Esophagus squamous epithelium (tissue), 5 donors: Measurements from ENCODE around the gene HSPA14. TPM values are rescaled to one million over a fixed set of nuclear protein-coding genes. Genes with fewer than 3 reads are reported as not detected.

Experiments used
- DNase-seq: peaks from one replicate; lab custom pipeline; 2025; lab: John Stamatoyannopoulos, UW
- H3K27ac ChIP-seq, 4 donors: fragments of 200-600 bp; sonication (generic); one replicate each; pipeline ENCODE4 v1.5.1; 2016 to 2019; ENCODE audit warnings: mild to moderate bottlenecking in 1 of 4
- H3K27me3 ChIP-seq, 4 donors: fragments of 200-600 bp; sonication (generic); 1 replicate in 3 of 4; 2 replicates in 1 of 4; pipeline versions ENCODE4 v1.5.1 to v1.6.0; 2017 to 2021; ENCODE audit warnings: antibody characterized with exemption in 1 of 4
- H3K36me3 ChIP-seq, 3 donors: fragments of 200-600 bp; sonication (generic); one replicate each; pipeline ENCODE4 v1.5.1; 2016 to 2019
- H3K4me1 ChIP-seq, 3 donors: fragments of 200-600 bp; sonication (generic); one replicate each; pipeline ENCODE4 v1.5.1; 2017 to 2019
- H3K4me3 ChIP-seq, 4 donors: fragments of 200-600 bp; sonication (generic); 1 replicate in 3 of 4; 2 replicates in 1 of 4; pipeline ENCODE4 v1.5.1; 2016 to 2019; ENCODE audit warnings: mild to moderate bottlenecking in 2 of 4, moderate library complexity in 1 of 4
- H3K9me3 ChIP-seq, 3 donors: fragments of 200-600 bp; sonication (generic); one replicate each; pipeline ENCODE4 v1.5.1; 2016 to 2019
- POLR2A ChIP-seq, 4 donors: fragments of 450-650 bp; IDR thresholded peaks; one replicate each; pipeline ENCODE4 v1.6.1; 2017; ENCODE audit warnings: antibody characterized with exemption in 4 of 4, mild to moderate bottlenecking in 4 of 4, moderate library complexity in 3 of 4
- WGBS, 2 donors: methylation state at CpG; one replicate each; pipeline ENCODE4 v1.1.5; 2018; 5-methylcytosine and 5-hydroxymethylcytosine counted together
- intact Hi-C: fragments of 100-400 bp; cut with DNase I; formaldehyde crosslinking; loops from one replicate; pipeline ENCODE4 v1.15.0; 2022
- total RNA-seq, 4 donors: library from RNA; depleted of rRNA; stranded (reverse); fragments of >200 nt; gene quantifications; one replicate each; pipeline ENCODE4 v1.1.0, GENCODE V29; 2016
- TF ChIP-seq, protein P1 (sequence below), 6 experiments: fragments of 450-650 bp in 4 of 6; fragments of 200-600 bp in 2 of 6; sonication (generic) in 2 of 6; IDR thresholded peaks; one replicate each; pipeline ENCODE4 v1.5.1; 2016 to 2019; ENCODE audit warnings: antibody characterized with exemption in 6 of 6, mild to moderate bottlenecking in 4 of 6, moderate library complexity in 4 of 6
- donor health status: DM: yes; HTN: yes; CAD: no.

The HSPA14 gene
- total RNA-seq, 4 donors from 2014 or later: 12.5 to 21.4 (median 13.1) TPM

DNA sequence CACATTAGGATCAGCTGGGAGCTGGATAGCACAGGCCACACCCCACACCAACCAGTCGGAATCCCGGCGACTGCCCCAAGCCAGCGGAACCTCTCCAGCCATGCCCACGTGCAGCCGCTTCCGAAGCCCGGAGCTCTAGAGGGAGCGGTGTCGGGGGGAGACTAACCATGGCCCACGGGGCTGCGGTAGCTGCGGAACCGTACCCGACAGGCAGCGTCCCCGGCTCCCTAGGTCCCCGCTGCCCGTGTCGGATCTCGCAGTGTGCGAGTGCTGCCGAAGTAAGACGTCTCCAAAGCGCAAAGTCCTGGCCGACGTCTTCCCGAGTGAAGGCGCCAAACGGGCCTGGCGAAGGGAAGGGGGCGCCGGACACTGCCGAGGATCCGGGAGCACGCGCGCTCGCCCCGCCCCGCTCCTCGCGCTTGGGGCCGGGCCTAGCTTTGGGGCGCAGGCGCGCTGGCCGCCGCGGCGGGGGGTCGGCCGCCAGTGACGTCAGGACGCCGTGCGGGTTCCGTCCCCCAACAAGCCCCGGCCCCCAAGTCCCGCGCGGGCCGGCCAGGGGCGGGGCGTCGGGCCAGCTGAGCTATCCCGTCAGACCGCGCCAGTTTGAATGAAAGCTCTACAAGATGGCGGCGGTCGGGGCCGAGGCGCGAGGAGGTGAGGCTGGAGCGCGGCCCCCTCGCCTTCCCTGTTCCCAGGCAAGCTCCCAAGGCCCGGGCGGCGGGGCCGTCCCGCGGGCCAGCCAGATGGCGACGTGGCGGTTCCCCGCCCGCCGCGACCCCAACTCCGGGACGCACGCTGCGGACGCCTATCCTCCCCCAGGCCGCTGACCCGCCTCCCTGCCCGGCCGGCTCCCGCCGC lies 40.4 kb downstream of the HSPA14 start, which contains the start of gene SUV39H2:
Gene SUV39H2 (plus strand): TSS at position 601 of the 858 bp plus-strand sequence. CDS start 23 bp downstream, at position 624.
- intact Hi-C loops: loop anchor here (10.0 kb wide), 1 partner anchor 76 kb away; the partner anchor contains the start of genes DCLRE1C and MEIG1
- no CpG with 5 or more reads among the region's 102 CpGs for WGBS, 2 donors
- TF ChIP-seq, protein P1, sequence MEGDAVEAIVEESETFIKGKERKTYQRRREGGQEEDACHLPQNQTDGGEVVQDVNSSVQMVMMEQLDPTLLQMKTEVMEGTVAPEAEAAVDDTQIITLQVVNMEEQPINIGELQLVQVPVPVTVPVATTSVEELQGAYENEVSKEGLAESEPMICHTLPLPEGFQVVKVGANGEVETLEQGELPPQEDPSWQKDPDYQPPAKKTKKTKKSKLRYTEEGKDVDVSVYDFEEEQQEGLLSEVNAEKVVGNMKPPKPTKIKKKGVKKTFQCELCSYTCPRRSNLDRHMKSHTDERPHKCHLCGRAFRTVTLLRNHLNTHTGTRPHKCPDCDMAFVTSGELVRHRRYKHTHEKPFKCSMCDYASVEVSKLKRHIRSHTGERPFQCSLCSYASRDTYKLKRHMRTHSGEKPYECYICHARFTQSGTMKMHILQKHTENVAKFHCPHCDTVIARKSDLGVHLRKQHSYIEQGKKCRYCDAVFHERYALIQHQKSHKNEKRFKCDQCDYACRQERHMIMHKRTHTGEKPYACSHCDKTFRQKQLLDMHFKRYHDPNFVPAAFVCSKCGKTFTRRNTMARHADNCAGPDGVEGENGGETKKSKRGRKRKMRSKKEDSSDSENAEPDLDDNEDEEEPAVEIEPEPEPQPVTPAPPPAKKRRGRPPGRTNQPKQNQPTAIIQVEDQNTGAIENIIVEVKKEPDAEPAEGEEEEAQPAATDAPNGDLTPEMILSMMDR (IDR thresholded peaks at IDR 0.05): peak in 1 of 6 experiments; percentile 12
- peak in 2 of 4 donors; percentile 59 to 81 for TF ChIP-seq POLR2A (IDR thresholded peaks at IDR 0.05)

DNA sequence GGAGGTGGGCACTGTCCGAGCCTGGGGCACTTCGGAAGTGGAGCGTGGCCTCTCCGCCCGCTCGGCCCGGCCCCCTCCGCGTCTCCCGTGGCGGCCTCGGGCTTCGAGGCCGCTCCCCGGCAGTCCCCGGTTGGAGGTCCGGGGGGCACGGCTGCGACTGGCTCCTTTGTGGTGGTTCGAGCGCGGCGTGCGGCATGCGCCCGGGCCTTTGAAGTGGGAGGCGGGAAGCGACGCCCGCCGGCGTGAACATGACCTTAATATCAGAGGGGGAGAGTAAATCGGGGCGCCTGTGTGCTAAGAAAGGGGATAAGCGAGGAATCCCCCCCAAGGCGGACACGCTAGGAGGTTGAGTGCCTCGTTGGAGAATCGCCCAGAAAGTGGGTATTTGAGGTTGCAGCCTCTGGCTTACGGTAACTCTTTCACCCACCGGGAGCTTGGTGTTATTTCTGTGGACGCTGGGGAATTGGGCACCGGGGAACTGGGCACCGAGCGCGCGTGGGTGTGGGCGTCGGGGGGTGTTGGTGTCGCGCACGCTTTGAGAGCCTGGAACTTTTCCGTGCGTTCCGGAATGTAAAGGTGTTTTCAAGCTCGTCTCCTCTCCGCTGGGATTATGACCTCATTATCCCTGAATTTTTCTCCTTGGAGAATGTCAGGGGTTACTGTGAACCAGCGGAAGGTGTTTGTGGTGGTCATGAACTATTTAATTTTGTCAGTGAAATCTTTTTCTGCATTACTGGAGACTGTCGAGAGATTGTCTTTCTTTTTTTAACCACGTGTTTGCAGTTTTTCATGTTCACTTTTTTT lies 41.2 kb downstream of the HSPA14 start:
- Histone ChIP-seq H3K36me3 (no peaks in the 10 kb centered on the region), H3K27me3 (no peaks in the 10 kb centered on the region), H3K4me3 (peak overlapping the region; percentile 70 to 97 (median 95)), H3K27ac (peak overlapping the region; percentile 94 to 98 (median 98)), H3K4me1 (peaks cover 0 to 31% (median 15%) of the 10 kb centered on the region in 3 donors), H3K9me3 (no peaks in the 10 kb centered on the region)
- no peak for TF ChIP-seq POLR2A (IDR thresholded peaks at IDR 0.05)
- TF ChIP-seq, protein P1 (IDR thresholded peaks at IDR 0.05): no peak
- WGBS, 2 donors: 1 to 5% methylated on average over 5 to 27 of the region's 60 CpGs
- DNase-seq: no peak
- intact Hi-C loops: loop anchor here (10.0 kb wide), 1 partner anchor 75 kb away; the partner anchor contains the start of genes DCLRE1C and MEIG1

More for the DNA sequence above, 40.4 kb downstream of the HSPA14 start, which contains the start of gene SUV39H2:
- DNase-seq: peak; percentile 56
- H3K4me1 ChIP-seq: peaks cover 0 to 31% (median 15%) of the 10 kb centered on the region in 3 donors
- no peaks in the 10 kb centered on the region for H3K36me3 ChIP-seq
- H3K9me3 ChIP-seq: no peaks in the 10 kb centered on the region
- H3K27ac ChIP-seq: peak within 1 kb of the TSS; percentile 94 to 98 (median 98)
- H3K27me3 ChIP-seq: no peaks in the 10 kb centered on the region
- H3K4me3 ChIP-seq: peak within 1 kb of the TSS; percentile 70 to 97 (median 95)

DNA sequence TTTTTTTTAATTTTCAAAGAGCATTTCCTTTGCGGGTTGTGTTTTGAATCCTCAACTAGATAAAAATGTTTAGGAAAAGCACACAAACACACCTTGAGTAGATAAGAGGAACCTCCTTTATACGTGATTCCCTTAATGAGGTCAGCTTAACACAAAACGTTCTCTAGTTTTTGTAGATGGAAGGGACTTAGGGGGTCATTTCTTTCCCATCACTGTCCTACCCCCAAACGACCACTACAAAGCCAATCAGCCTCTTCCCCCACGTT lies 41.8 kb downstream of the HSPA14 start:
- H3K9me3 ChIP-seq: no peaks in the 10 kb centered on the region
- peak overlapping the region in 1 of 4 donors; percentile 97 for H3K27ac ChIP-seq
- WGBS, 2 donors: 0 to 3% methylated on average over 5 of the region's 5 CpGs
- intact Hi-C loops: loop anchor here (10.0 kb wide), 1 partner anchor 75 kb away; the partner anchor contains the start of genes DCLRE1C and MEIG1
- DNase-seq: no peak
- H3K27me3 ChIP-seq: no peaks in the 10 kb centered on the region
- H3K4me1 ChIP-seq: peaks cover 0 to 31% (median 15%) of the 10 kb centered on the region in 3 donors
- H3K36me3 ChIP-seq: no peaks in the 10 kb centered on the region
- peak overlapping the region; percentile 70 to 97 (median 95) for H3K4me3 ChIP-seq
- TF ChIP-seq POLR2A (IDR thresholded peaks at IDR 0.05): no peak
- TF ChIP-seq, protein P1 (IDR thresholded peaks at IDR 0.05): no peak

DNA sequence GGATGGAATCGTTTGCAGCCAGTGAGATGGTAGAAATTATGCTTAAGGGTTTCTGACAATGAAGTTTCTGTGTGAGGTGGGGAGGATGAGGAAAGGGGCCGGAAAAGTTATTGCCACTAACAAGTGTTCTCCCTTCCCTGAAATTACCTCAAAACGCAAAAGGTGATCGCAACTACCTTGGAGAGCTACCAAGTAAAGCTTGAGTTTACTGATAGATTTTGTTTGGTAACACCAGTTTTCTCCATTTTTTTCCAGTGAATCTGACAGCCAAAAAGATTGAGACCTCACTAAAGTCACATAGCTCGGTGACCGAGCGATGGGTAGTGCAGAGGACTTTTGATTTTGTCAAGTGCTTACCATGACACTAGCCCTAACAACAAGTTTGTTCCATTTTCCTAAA lies 42.1 kb downstream of the HSPA14 start:
- DNase-seq: no peak
- Histone ChIP-seq H3K36me3 (no peaks in the 10 kb centered on the region), H3K27ac (no peak overlapping the region), H3K4me3 (peak overlapping the region; percentile 70 to 97 (median 95)), H3K4me1 (peaks cover 0 to 31% (median 15%) of the 10 kb centered on the region in 3 donors), H3K27me3 (no peaks in the 10 kb centered on the region), H3K9me3 (no peaks in the 10 kb centered on the region)
- WGBS, 2 donors: 58 to 66% methylated on average over 7 of the region's 7 CpGs
- intact Hi-C loops: no loop called here
- no peak for TF ChIP-seq POLR2A (IDR thresholded peaks at IDR 0.05)
- TF ChIP-seq, protein P1 (IDR thresholded peaks at IDR 0.05): no peak
